ENCODE results near the gene EIF2S1. TPM values are rescaled to one million over a fixed set of nuclear protein-coding genes. Genes with fewer than 3 reads are reported as not detected.

EIF2S1 gene
- total RNA-seq, 1 donor from 2014 or later, result 88.1 TPM

- Mint-ChIP-seq H3K27me3 (no peaks in the 10 kb centered on the region), H3K27ac (no peak overlapping the region), H3K4me1 (ENCODE audit: unreplicated experiment) (peaks cover 7% of the 10 kb centered on the region), H3K36me3 (peaks cover 12% of the 10 kb centered on the region), H3K4me3 (no peak overlapping the region), H3K9me3 (no peaks in the 10 kb centered on the region)
- TF ChIP-seq, protein P1, sequence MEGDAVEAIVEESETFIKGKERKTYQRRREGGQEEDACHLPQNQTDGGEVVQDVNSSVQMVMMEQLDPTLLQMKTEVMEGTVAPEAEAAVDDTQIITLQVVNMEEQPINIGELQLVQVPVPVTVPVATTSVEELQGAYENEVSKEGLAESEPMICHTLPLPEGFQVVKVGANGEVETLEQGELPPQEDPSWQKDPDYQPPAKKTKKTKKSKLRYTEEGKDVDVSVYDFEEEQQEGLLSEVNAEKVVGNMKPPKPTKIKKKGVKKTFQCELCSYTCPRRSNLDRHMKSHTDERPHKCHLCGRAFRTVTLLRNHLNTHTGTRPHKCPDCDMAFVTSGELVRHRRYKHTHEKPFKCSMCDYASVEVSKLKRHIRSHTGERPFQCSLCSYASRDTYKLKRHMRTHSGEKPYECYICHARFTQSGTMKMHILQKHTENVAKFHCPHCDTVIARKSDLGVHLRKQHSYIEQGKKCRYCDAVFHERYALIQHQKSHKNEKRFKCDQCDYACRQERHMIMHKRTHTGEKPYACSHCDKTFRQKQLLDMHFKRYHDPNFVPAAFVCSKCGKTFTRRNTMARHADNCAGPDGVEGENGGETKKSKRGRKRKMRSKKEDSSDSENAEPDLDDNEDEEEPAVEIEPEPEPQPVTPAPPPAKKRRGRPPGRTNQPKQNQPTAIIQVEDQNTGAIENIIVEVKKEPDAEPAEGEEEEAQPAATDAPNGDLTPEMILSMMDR (conservative IDR thresholded peaks at IDR 0.05), result no peak
- DNase-seq (ENCODE audit: extremely low spot score, unreplicated experiment), result no peak
Observed at GRCh38 chr14:67365476-67365875, 5.3 kb downstream of the EIF2S1 start.

GRCh38 chr14:67370830-67371229 lies 10.7 kb downstream of the EIF2S1 start:
- no peak for DNase-seq (ENCODE audit: extremely low spot score, unreplicated experiment)
- TF ChIP-seq, protein P1 (conservative IDR thresholded peaks at IDR 0.05), result no peak
- no peaks in the 10 kb centered on the region for H3K4me1 Mint-ChIP-seq (ENCODE audit: unreplicated experiment)
- H3K36me3 Mint-ChIP-seq, result peaks cover 8% of the 10 kb centered on the region
- H3K27ac Mint-ChIP-seq, result no peak overlapping the region
- no peaks in the 10 kb centered on the region for H3K27me3 Mint-ChIP-seq
- H3K9me3 Mint-ChIP-seq, result no peaks in the 10 kb centered on the region
- H3K4me3 Mint-ChIP-seq, result no peak overlapping the region

- TF ChIP-seq, protein P1 (conservative IDR thresholded peaks at IDR 0.05), result no peak
- Mint-ChIP-seq H3K9me3 (no peaks in the 10 kb centered on the region), H3K4me3 (no peak overlapping the region), H3K36me3 (peaks cover 5% of the 10 kb centered on the region), H3K4me1 (ENCODE audit: unreplicated experiment) (no peaks in the 10 kb centered on the region), H3K27ac (no peak overlapping the region), H3K27me3 (no peaks in the 10 kb centered on the region)
- no peak for DNase-seq (ENCODE audit: extremely low spot score, unreplicated experiment)
Observed at GRCh38 chr14:67371247-67372148, 11.4 kb downstream of the EIF2S1 start.

GRCh38 chr14:67372833-67373232 lies 12.7 kb downstream of the EIF2S1 start:
- Mint-ChIP-seq H3K27ac (peak overlapping the region; percentile 34), H3K4me3 (no peak overlapping the region)
- TF ChIP-seq, protein P1 (conservative IDR thresholded peaks at IDR 0.05), result no peak

DNA sequence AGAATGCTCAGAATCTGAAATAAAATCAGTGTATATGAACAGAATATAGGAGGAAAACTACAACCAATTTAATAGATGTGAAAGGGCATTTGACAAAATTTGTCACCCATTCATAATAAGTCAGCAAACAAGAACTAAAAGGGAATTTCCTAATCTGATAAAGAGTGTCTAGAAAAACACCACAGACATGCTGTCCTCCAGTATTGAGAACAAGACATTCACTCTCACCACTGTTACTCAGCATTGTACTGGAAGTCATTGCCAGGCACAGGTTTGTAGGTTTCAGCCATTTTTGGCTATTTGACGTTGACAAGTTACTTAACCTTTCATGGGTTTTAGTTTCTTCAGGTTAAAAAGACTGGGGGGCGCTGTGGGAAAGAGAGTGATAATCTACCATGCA lies 13.2 kb downstream of the EIF2S1 start:
- Mint-ChIP-seq H3K27ac (no peak overlapping the region), H3K36me3 (peaks cover 13% of the 10 kb centered on the region), H3K9me3 (no peaks in the 10 kb centered on the region), H3K27me3 (no peaks in the 10 kb centered on the region), H3K4me3 (no peak overlapping the region), H3K4me1 (ENCODE audit: unreplicated experiment) (no peaks in the 10 kb centered on the region)
- TF ChIP-seq, protein P1 (conservative IDR thresholded peaks at IDR 0.05), result no peak
- no peak for DNase-seq (ENCODE audit: extremely low spot score, unreplicated experiment)

More at GRCh38 chr14:67372833-67373232, 12.7 kb downstream of the EIF2S1 start:
- DNase-seq (ENCODE audit: extremely low spot score, unreplicated experiment), result no peak
- Mint-ChIP-seq H3K4me1 (ENCODE audit: unreplicated experiment) (no peaks in the 10 kb centered on the region), H3K36me3 (peaks cover 13% of the 10 kb centered on the region), H3K27me3 (no peaks in the 10 kb centered on the region), H3K9me3 (no peaks in the 10 kb centered on the region)

Data from type B pancreatic cell (in vitro differentiated cells).